Astrocyte of the cerebellum (primary cell): ENCODE measurements around the gene CAT.
A peak's percentile ranks its signal among the peaks of the same experiment; 100 is the strongest.

ENCODE experiments used
- DNase-seq: peaks from one replicate; pipeline ENCODE4 v3.0.0-alpha.2; 2011; ENCODE audit warnings: low read depth
- H3K4me3 ChIP-seq: 2 replicates; pipeline ENCODE4 v1.5.1; 2011; ENCODE audit warnings: mild to moderate bottlenecking, low read depth, low read length, moderate library complexity
- CTCF ChIP-seq: IDR thresholded peaks from 2 replicates; pipeline ENCODE4 v1.5.1; 2012; ENCODE audit warnings: low read length, low read depth, moderate library complexity, mild to moderate bottlenecking; ENCODE audit errors: missing control alignments
- in situ Hi-C: cut with HindIII; loops from 2 replicates; pipeline ENCODE4 v1.10.0; 2017; ENCODE audit warnings: low sequenced_read_pairs

CAT gene

GRCh38 chr11:34432822-34433221 is 5.9 kb upstream of the CAT start:
- in situ Hi-C loops = no loop called here
- no peak for TF ChIP-seq CTCF
- no peak for DNase-seq
- H3K4me3 ChIP-seq = no peak overlapping the region

GRCh38 chr11:34433899-34434298 is 4.8 kb upstream of the CAT start:
- no peak for TF ChIP-seq CTCF
- in situ Hi-C loops = no loop called here
- no peak overlapping the region for H3K4me3 ChIP-seq
- no peak for DNase-seq

DNA sequence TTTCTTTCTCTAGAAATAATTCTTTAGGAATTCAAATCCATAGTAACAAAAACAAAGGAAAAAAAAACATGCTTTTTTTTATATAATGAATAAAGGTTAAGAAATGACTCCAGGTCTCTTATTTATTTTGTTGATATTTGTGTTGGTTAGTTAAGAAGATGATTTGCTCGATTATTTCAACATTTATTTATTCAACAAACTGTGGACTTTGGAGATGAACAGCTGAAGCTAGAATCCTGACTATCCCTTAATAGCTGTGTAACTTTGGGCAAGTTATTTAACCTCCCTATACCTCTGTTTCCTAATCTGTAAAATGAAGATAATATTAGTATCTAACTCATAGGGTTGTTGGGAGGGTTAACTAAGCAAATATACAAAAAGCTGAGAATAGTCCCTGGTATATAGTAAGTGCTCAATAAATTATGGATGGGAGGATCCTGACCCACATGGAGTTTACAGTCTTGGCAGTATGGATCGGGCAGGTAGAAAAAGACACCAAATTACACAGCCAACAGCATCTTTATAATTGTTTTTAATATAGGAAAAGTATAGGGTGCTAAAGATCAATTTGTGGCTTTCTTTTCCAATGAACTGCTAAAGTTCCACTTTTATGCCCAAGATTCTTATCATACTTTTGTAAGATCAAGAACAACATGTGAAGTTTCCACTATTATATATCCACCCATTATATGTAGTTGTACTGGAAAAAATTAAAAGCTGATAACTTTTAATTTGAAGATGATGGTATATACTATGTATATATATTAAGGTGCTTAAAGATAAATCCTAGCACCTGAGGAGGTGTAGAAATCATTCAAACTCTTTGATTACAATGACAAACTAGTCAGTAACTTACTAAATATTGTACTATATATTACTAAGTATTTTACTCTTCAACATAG is 1.3 kb upstream of the CAT start:
- no peak for DNase-seq
- H3K4me3 ChIP-seq = peak overlapping the region; percentile 75
- in situ Hi-C loops = no loop called here
- no peak for TF ChIP-seq CTCF

- no peak for DNase-seq
- no peak for TF ChIP-seq CTCF
- H3K4me3 ChIP-seq = peak overlapping the region; percentile 75
- in situ Hi-C loops = no loop called here
Observed at GRCh38 chr11:34439610-34440198, 970 bp downstream of the CAT start.

DNA sequence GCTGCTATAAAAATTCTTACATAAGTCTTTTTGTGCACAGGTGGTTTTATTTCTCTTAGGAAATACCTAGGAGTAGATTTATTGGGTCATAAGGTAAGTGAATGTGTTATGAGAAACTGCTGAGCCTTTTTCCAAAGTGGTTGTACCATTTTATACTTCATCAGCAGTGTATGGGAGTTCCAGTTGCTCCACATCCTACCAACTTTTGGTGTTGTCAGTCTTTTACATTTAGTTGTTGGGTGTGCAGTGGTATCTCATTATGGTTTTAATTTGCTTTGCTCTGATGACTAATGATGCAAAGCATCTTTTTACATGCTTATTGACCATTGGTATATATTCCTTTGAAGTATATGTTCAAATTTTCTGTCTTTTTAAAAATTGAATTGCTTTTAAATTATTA is 3.1 kb downstream of the CAT start:
- DNase-seq = no peak
- TF ChIP-seq CTCF = no peak
- H3K4me3 ChIP-seq = no peak overlapping the region
- in situ Hi-C loops = no loop called here

DNA sequence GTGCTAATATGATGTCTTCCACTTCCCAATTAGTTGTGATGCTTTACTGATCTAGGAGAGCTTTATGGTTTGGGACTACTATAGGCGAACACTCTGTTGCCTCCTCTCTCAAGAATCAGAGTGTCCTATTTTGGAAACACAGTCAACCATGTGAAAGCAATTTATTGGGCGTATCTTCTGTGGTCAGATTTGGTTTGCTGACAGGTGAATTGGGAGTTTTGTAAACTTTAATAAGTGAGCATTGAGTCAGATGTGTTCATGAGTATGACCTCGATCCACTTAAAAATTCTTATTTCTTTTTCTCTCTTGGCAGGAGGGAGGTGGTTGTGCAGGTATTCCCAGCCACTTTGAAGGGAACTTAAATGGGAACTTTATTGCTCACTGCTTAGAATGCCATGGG is 4.4 kb downstream of the CAT start:
- DNase-seq = no peak
- no peak for TF ChIP-seq CTCF
- no peak overlapping the region for H3K4me3 ChIP-seq
- in situ Hi-C loops = no loop called here
